Neural cell (in vitro differentiated cells): ENCODE results near the gene CEBPA.

Experiments used
- CTCF ChIP-seq: fragments of 450-650 bp; IDR thresholded peaks from 2 replicates; pipeline ENCODE4 v1.5.1; 2014; ENCODE audit warnings: antibody characterized with exemption, mild to moderate bottlenecking, moderate library complexity; ENCODE audit not compliant: poor library complexity, severe bottlenecking
- EP300 ChIP-seq: fragments of 450-650 bp; conservative IDR thresholded peaks from 2 replicates; pipeline ENCODE4 v1.6.1; 2014; ENCODE audit warnings: antibody characterized with exemption, mild to moderate bottlenecking, moderate library complexity; ENCODE audit not compliant: poor library complexity, severe bottlenecking
- SMC3 ChIP-seq: fragments of 450-650 bp; conservative IDR thresholded peaks from 2 replicates; pipeline ENCODE4 v1.6.1; 2014; ENCODE audit warnings: antibody characterized with exemption, mild to moderate bottlenecking, moderate library complexity; ENCODE audit not compliant: poor library complexity

- no peak for TF ChIP-seq EP300
- no peak for TF ChIP-seq CTCF
- TF ChIP-seq SMC3 = no peak
Observed at GRCh38 chr19:33251076-33251475, 51.3 kb downstream of the CEBPA start.
